GM18873 (cell line): ENCODE results near the gene TMEM25.
"Not testable (repeated sequence)": the region's sequence is repeated elsewhere in the genome, so short reads cannot be mapped to it uniquely, and the experiment has no call there.

ENCODE experiments used
- ATAC-seq: cut with Tn5 transposase; IDR thresholded peaks from one replicate; pipeline ENCODE4 v1.9.1; 2021; ENCODE audit warnings: mild to moderate bottlenecking, moderate library complexity, moderate number of reproducible peaks; ENCODE audit not compliant: unreplicated experiment, low FRiP score

The TMEM25 gene

GRCh38 chr11:118531597-118532084, 649 bp downstream of the TMEM25 start:
- no peak for ATAC-seq

GRCh38 chr11:118532091-118532490, 1.1 kb downstream of the TMEM25 start:
- no peak for ATAC-seq

DNA sequence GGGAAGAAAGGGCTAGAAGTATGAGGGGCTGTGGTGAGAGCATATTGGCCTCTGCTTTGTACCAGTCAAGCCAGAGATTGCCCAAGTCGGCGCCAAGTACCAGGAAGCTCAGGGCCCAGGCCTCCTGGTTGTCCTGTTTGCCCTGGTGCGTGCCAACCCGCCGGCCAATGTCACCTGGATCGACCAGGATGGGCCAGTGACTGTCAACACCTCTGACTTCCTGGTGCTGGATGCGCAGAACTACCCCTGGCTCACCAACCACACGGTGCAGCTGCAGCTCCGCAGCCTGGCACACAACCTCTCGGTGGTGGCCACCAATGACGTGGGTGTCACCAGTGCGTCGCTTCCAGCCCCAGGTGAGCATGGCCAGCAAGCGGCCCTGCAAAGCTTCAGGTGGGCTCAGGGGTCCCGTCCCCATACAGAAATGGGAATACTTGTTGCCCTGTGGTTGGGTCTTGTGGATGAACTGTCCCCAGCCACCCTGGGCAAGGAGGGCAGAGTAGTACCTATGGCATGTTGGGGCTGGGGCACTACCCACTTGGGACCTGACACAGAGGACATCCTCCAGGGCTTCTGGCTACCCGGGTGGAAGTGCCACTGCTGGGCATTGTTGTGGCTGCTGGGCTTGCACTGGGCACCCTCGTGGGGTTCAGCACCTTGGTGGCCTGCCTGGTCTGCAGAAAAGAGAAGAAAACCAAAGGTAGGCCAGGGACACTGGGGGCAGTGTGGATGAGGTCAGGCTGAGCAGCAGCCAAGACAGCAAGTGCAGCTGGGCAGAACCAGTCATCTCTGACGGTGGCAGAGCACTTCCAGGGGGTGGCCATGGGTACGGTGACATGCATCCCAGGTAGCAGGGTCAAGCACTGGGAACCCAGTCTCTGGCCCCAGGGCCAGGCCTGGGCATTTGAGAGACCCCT, 2.1 kb downstream of the TMEM25 start:
- no peak for ATAC-seq

GRCh38 chr11:118533769-118534729, 3.1 kb downstream of the TMEM25 start:
- ATAC-seq = no peak

DNA sequence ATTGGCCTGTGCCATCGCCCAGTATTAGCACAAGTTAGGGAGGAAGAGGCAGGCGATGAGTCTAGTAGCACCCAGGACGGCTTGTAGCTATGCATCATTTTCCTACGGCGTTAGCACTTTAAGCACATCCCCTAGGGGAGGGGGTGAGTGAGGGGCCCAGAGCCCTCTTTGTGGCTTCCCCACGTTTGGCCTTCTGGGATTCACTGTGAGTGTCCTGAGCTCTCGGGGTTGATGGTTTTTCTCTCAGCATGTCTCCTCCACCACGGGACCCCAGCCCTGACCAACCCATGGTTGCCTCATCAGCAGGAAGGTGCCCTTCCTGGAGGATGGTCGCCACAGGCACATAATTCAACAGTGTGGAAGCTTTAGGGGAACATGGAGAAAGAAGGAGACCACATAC, 4.3 kb downstream of the TMEM25 start:
- ATAC-seq = no peak

- ATAC-seq = no peak
Observed at GRCh38 chr11:118536726-118537125, 5.7 kb downstream of the TMEM25 start.

DNA sequence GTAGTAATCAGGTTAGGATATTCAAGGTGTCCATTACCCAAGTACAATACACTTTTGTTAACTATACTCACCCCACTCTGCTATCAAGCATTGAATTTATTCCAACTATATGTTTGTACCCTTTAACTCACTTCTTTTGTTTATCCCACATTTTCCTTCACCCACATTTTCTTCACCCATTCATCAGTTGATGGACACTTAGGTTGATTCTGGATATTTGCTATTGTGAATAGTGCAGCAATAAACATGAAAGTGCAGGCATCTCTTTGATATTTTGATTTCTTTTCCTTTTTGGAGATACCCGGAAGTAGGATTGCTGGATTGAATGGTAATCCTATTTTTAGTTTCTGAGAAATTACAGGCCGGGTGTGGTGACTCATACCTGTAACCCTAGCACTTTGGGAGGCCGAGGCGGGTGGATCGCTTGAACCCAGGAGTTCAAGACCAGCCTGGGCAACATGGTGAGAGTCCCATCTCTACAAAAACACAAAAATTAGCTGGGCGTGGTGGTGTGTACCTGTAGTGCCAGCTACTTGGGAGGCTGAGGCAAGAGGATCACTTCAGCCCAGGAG, 6.5 kb downstream of the TMEM25 start:
- no peak for ATAC-seq

- no peak for ATAC-seq
Observed at GRCh38 chr11:118544010-118544646, 13.1 kb downstream of the TMEM25 start.

GRCh38 chr11:118544647-118545010, 13.6 kb downstream of the TMEM25 start:
- no peak for ATAC-seq

GRCh38 chr11:118545533-118545932, 14.5 kb downstream of the TMEM25 start:
- no peak for ATAC-seq

GRCh38 chr11:118547132-118547531, 16.1 kb downstream of the TMEM25 start:
- ATAC-seq = no peak

DNA sequence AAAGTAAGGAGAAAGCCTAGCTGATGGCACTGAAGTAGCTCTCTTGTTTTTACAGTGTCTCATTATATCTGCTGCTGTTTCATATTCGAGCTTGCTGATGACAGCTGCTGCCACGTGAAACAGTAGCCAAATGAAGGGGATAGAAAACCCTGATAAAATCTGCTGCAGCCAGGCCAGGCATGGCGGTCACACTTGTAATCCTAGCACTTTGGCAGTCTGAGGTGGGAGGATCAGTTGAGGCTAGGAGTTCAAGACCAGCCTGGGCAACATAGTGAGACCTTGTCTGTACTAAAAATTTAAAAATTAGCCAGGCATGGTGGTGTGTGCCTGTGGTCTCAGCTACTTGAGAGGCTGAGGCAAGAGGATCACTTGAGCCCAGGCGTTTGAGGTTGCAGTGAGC, 21.3 kb downstream of the TMEM25 start:
- no peak for ATAC-seq

- no peak for ATAC-seq
Observed at GRCh38 chr11:118560806-118561205, 29.8 kb downstream of the TMEM25 start.

DNA sequence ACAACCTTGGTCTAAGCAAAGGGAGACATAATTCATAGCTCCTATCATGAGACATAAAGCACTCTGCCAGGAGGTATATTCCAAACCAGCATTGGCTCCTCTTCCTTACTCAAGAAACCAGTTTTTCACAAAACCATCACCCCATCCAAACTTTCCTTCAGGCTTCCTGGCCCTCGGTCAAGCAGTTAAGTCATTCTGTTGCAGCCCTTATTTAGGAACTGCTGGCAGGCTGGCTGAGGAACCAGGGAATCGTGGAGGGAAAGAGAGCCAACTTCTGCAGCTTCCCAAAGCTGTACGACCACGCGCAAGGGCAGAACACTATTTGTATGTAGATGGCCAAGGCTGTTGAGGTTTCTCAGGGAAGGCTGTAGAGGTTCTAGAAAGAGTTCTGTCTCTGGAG, 34.1 kb downstream of the TMEM25 start:
- no peak for ATAC-seq

GRCh38 chr11:118569670-118570069, 38.7 kb downstream of the TMEM25 start:
- ATAC-seq = no peak

DNA sequence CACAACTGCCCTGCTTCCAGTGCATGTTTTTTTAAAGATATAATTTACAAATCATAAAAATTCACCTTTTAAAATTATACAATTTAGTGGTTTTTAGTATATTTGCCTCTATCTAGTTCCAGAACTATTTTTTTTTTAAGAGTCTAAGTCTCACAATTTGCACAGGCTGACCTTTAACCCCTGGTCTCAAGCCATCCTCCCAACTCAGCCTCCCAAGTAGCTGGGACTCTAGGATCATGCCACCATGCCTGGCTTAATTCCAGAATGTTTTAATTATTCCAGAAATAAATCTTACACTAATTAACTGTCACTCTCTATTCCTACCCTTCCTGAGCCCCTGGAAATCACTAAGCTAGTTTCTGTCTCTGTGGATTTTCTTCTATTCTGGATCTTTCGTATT, 39.8 kb downstream of the TMEM25 start:
- no peak for ATAC-seq

- not testable (repeated sequence) for ATAC-seq
Observed at GRCh38 chr11:118571701-118572060, 40.7 kb downstream of the TMEM25 start.

GRCh38 chr11:118572061-118572980, 41.3 kb downstream of the TMEM25 start, which contains the start of gene ARCN1:
Gene ARCN1, plus strand, starts transcription at chr11:118572409. Its CDS starts 139 bp downstream, at chr11:118572548.
- peak; percentile 46 for ATAC-seq

DNA sequence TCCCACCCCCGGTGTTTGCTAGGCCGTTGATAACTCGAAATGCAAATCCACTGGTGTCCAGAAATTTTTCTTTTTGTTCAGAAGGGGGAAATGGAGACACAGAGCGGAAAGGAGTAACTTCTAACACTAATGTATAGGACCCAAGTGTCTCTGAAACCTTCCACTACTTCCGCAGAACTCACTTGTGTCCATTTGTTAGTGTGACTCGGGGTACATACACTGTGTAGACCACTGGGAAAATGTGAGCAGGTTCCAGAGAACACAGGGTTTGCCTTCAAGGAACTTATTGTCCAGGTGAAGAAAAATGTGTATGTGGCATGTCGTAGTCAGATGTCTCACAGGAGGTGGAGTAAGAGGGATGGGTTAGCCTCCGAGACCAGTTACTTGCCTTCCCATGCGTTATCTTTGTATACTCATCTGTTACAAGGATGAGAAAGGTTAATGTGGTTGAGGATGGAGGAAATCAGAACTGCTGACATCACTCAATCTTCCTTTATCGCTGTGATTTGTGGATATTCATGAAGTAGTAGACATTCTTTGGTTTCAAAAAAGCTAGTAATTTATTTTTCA, 42.1 kb downstream of the TMEM25 start:
- peak; percentile 12 for ATAC-seq
